Stimulated activated CD4-positive, alpha-beta T cell treated with anti-CD3 and anti-CD28 coated beads, Interleukin-4, amount 100 ng/mL, for 4 hours (primary cell): ENCODE data around the gene ADAMTSL1.

Experiments
- DNase-seq, 2 experiments: peaks; one replicate each; pipeline ENCODE4 v3.0.0-alpha.2; 2020

ADAMTSL1 gene

DNA sequence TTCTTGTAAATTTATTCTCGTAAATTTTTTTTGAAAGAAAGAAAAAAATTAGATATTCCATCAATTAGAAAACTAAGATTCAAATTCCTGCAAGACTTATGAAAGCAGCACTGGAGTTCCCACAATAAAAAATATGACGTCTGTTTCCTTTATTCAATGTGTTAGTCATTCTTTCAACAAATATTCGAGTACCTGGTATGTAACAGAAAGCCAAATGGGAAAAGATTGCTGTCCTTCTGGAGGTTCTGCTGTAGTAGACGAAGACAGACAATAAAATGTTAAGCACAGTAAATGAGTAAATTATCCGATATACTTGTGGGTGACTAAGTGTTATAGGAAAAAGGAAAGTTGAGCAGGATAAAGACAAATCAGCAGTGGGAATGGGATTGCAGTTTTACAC, 92.2 kb downstream of the ADAMTSL1 start:
- no peak for DNase-seq

GRCh38 chr9:18568973-18569372, 95.0 kb downstream of the ADAMTSL1 start:
- DNase-seq, result no peak

- DNase-seq, result no peak
Measured at GRCh38 chr9:18569941-18570630, 96.1 kb downstream of the ADAMTSL1 start.

DNA sequence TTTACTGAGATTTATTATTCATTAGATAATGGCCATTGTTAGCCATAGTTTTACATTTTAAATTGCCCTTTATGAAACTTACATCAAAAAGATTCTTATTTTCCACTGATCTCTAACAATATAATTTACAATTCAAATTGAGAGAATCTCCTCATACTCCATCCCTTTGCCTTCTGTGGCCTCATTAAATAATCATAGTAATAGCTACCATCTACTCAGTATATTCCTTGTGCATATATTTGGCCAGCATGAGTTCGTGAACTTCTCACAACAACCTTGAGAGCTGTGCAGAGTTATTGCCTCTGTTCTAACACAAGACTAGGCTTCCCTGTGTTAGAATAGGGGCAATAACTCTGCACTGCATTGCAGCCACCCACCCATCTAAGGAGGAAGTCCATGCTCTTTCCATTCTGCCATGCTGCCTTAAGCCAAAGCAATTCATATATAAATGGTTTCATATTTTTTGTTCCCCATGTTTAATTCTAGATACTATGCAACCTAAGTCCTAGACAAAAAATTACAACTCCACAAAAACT, 99.1 kb downstream of the ADAMTSL1 start:
- no peak for DNase-seq

- no peak for DNase-seq
Measured at GRCh38 chr9:18575686-18576085, 101.7 kb downstream of the ADAMTSL1 start.

DNA sequence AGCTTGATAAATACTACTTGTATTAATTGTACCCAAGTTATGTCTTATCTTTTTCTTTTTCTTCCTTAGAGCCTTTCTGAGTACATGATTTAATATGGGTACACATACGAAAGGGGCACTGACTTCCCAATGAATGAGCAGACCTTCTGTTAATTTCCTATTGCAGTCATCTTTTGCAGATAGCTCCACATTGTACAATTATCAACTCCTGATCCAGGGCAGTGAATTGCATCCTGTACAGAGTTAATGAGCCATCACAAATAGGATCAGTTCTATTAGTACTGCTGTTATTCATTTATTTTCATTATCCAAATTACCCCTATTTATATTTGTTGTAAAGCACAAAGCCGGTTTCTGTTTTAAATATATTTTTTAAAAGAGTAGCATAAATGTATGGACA, 105.6 kb downstream of the ADAMTSL1 start:
- DNase-seq, result no peak

- DNase-seq, result no peak
Measured at GRCh38 chr9:18580151-18580550, 106.2 kb downstream of the ADAMTSL1 start.

DNA sequence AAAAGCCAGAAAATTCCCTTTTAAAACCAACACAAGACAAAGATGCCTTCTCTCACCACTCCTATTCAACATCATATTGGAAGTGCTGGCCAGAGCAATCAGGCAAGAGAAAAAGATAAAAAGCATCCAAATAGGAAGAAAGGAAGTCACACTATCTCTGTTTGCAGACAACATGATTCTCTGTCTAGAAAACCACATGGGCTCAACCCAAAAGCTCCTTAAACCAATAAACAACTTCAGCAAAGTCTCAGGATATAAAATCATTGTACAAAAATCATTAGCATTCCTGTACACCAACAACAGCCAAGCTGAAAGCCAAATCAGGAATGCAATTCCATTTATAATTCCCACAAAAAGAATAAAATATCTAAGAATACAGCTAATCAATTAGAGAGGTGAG, 112.0 kb downstream of the ADAMTSL1 start:
- no peak for DNase-seq

- DNase-seq, result no peak
Measured at GRCh38 chr9:18588002-18588401, 114.0 kb downstream of the ADAMTSL1 start.

GRCh38 chr9:18591261-18591660, 117.3 kb downstream of the ADAMTSL1 start:
- DNase-seq, result no peak

- DNase-seq, result no peak
Measured at GRCh38 chr9:18594837-18595236, 120.9 kb downstream of the ADAMTSL1 start.

DNA sequence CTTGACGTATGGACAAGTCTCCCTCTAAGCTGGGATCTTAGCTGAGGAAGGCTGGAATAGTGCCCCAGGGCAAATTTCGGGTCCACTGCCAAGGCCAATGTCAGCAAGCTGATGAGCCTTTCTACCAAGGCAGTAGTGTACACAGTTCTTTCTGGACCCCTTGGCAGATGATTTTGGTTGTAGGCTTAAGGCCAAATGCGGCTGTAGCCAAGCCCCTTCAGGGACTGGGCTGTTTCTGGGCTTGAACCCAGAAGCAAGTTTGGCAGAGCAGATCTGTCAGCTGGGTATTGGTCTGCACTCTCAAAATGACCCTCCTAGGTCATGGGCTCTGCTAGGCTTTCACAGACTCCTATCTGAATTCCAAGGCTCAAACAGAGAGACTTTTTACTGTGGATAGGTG, 121.6 kb downstream of the ADAMTSL1 start:
- DNase-seq, result no peak

- DNase-seq, result no peak
Measured at GRCh38 chr9:18596920-18597319, 123.0 kb downstream of the ADAMTSL1 start.

DNA sequence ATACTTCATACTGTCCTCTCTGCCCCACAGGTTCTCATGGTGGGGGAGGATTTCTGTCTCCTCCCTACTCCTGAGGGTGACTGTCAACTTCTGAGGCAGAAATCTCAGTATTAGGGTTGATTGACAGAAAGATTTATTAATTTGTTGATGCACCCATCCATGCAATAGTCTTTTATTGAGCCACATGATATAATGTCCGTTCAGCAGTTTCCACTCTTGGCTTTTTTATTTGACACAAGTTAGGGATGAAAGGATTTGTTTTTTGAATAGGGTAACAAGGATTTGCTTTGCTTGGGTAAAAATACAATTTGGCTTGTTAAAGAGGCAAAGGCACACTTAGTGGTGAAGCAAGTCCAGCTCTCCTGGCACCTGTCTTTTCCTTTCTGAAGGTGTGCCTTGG, 125.0 kb downstream of the ADAMTSL1 start:
- DNase-seq, result no peak

DNA sequence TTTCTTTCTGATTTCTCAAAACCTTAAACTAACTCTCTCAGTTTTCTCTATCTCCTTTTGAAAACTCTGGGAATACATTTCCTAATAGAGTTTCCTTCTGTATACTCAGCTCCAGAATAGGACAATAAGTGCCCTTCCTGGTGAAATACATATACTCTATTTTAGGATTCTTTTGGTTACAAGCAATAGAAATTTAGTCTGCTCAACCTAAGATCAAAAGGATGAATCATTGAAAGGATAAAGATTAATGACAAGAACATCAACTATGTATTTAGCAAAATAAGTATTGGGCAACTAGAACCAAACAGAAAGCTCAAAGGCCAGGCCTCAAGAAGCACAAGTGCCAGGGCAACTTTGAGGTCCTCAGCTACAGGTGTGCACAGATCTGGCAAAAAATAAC, 127.1 kb downstream of the ADAMTSL1 start:
- DNase-seq, result no peak

DNA sequence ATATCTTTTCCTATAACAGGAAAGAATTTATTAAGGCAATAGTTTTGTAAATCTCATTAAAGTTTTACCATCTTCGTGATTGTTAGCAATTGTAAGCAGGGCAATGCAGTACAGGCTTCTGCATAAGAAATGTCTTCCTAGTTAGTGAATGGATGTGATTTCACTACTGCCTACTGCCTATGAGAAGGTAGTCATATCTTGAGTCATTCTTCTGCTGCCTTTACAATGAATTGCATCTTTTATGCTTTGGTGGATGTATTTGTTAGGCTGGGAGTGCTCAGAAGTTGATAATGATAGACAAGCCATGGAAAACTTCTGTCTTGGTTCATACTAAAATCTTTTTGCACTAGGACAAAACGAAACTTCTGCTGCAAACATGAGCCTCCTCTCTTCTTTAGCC, 128.0 kb downstream of the ADAMTSL1 start:
- no peak for DNase-seq

DNA sequence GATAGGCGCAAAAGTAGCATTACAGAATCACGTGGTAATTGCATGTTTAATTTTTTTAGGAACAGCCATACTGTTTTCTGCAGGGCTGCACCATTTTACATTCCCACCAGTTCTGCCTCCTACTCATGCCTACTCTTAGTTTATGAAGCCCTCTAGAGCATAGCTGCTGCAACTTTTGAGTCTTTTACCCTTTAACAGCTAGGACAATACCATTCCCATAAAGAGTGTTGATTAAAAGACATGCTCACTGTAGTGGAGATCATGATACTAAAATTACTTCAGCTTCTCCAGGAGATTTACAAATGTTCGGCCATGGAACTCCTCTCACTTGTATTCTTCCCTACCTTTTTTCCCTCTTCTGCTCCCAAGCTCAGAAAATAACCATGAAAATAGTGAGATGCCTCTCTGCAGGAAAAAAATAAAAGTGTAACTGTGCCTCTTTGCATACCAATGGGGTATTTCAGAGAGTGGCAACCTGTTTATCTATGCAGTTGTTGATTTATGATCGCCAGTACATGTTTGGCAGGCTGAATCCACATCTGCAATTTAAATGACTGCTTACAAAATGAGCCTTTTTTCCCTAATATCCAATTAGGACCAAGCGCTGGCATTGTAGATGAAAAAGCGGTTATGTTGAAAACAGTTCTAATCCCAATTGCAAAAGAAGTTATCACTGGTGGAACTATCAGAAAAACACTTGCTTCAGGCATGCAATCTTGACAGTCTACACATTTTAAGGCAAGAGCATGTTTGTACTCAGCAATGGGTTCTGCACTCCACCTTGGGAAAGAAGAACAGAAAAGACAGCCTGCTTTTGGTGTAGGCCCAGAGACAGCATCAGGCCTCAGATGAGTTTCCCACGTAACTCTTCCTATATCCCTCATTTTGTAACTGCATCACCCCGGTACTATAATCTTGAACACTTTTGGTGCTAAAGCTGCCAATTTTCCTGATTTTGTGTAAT, 131.1 kb downstream of the ADAMTSL1 start:
- no peak for DNase-seq

DNA sequence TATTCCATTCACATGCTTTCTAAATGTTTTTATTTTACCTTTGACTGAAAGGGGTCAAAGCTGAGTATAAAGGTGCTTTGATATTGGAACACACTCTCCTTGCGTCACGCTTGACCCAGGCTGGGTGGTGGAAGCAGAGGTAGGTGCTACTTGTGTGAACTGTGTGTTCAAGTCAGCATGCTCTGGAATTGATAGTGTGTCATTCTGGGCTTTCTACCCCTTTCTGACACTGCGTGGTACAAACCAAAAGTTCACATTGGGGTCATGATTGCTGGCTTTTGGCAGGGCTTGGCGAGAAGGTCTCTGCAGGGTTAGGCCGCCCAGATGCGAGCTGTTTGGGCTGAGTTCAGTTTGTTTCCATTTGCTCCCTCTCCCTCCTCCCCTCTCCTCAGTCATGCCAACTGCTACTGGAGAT, 131.8 kb downstream of the ADAMTSL1 start:
- DNase-seq, result no peak

- no peak for DNase-seq
Measured at GRCh38 chr9:18606281-18606680, 132.3 kb downstream of the ADAMTSL1 start.

- no peak for DNase-seq
Measured at GRCh38 chr9:18606846-18607245, 132.9 kb downstream of the ADAMTSL1 start.

GRCh38 chr9:18608371-18608770, 134.4 kb downstream of the ADAMTSL1 start:
- no peak for DNase-seq

DNA sequence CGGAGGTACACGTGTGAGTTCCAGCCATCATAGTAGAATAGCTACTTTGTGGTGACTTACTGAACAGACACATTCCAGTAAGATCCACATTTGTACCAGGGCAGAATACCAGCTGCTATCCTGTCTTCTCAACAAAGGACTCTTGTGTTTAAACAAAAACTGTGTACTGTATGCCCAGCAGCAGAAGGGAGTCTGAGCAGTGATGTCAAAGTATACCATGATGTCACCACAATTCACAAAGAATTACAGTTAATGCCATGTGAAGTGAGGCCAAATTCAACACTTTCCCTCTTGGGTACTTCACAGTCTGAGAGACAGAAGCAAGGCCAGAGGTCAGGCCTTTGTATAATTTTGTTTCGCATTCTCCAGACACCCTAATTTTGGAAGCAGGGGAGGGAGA, 137.0 kb downstream of the ADAMTSL1 start:
- DNase-seq, result no peak

GRCh38 chr9:18611971-18612370, 138.0 kb downstream of the ADAMTSL1 start:
- no peak for DNase-seq

DNA sequence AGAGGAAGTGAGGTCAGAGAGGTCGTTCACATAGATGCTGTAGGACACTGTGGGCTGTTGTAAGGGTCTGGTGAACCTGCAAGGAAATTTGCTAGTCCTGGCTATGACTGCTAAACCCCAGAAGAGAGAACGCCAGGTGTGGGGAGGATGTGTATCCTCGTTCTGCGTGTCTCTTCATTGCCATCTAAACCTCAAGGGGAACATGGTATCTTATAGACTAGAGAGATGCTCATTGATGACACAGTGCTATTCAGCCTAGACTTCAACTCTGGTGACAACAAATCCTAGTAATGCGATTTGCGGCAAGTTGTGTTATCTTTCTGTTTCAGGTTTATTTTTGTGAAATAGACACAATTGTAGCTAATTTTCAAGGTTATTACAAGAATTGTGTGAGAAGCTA, 140.2 kb downstream of the ADAMTSL1 start:
- no peak for DNase-seq
